Activated CD8-positive, alpha-beta T cell treated with anti-CD3 and anti-CD28 coated beads, Interleukin-2, amount 10 ng/mL, durations not matched to agents 7 days and 5 days (primary cell): ENCODE data around the gene NECAB3. TPM values are rescaled to one million over a fixed set of nuclear protein-coding genes. Genes with fewer than 3 reads are reported as not detected.
"Not testable (repeated sequence)": the region's sequence is repeated elsewhere in the genome, so short reads cannot be mapped to it uniquely, and the experiment has no call there.

Experiments
- ATAC-seq: fragments of 150-1000 bp; cut with Tn5 transposase; one replicate; pipeline ENCODE4 v1.10.0; 2021; ENCODE audit warnings: moderate library complexity
- CTCF ChIA-PET: fragments of 350-600 bp; sonication (Branson Sonifier 250); formaldehyde crosslinking; loops from one replicate; lab custom pipeline; 2021; ENCODE audit warnings: antibody characterized with exemption; lab: Charles Lee
- POLR2A ChIA-PET: fragments of 350-600 bp; sonication (Branson Sonifier 250); formaldehyde crosslinking; loops from one replicate; lab custom pipeline; 2021; ENCODE audit warnings: antibody characterized with exemption; lab: Charles Lee
- DNase-seq: peaks from one replicate; pipeline ENCODE4 v3.0.0-alpha.2; 2020
- H3K27ac Mint-ChIP-seq: one replicate; pipeline ENCODE4 v1.8.0; 2021; ENCODE audit warnings: mild to moderate bottlenecking, mixed read lengths
- H3K27me3 Mint-ChIP-seq: one replicate; pipeline ENCODE4 v1.8.0; 2021; ENCODE audit warnings: low read depth, mixed read lengths
- H3K36me3 Mint-ChIP-seq: one replicate; pipeline ENCODE4 v1.8.0; 2021; ENCODE audit warnings: low read depth, mixed read lengths
- H3K4me1 Mint-ChIP-seq: one replicate; pipeline ENCODE4 v1.8.0; 2021; ENCODE audit warnings: low read depth, mixed read lengths
- H3K4me3 Mint-ChIP-seq: one replicate; pipeline ENCODE4 v1.8.0; 2021; ENCODE audit warnings: mild to moderate bottlenecking, mixed read lengths
- H3K9me3 Mint-ChIP-seq: one replicate; pipeline ENCODE4 v1.8.0; 2022; ENCODE audit warnings: mixed read lengths; ENCODE audit not compliant: insufficient read depth
- total RNA-seq, 2 experiments: library from RNA; stranded (reverse); gene quantifications; one replicate each; pipeline ENCODE4 v1.2.3, GENCODE V29; 2021

Gene NECAB3
- total RNA-seq, 2 experiments from 2014 or later = 28.4 to 38.2 TPM

DNA sequence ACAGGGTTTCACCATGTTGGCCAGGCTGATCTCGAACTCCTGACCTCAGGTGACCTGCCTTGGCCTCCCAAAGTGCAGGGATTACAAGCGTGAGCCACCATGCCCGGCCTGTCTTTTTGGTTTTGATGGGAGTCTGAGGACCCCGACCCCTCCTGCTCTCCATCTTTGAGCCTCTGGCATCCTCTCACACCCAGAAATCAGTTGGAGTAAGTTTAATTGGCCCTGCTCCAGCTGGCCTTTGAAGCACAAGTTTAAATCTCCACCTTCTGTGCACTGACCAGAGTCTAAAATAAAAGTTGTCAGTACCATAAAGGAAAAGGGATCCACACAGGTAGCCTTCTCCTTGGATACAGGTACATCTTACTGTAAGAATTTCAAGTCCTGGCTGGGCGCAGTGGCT, 28.0 kb downstream of the NECAB3 start:
- Mint-ChIP-seq H3K4me3 (no peak overlapping the region), H3K27ac (no peak overlapping the region), H3K36me3 (peaks cover 16% of the 10 kb centered on the region), H3K4me1 (peaks cover 15% of the 10 kb centered on the region), H3K27me3 (no peaks in the 10 kb centered on the region), H3K9me3 (no peaks in the 10 kb centered on the region)
- DNase-seq = no peak
- ChIA-PET CTCF (no interaction called here), POLR2A (no interaction called here)
- no peak for ATAC-seq

- ChIA-PET CTCF (no interaction called here), POLR2A (no interaction called here)
- Mint-ChIP-seq H3K4me1 (peaks cover 15% of the 10 kb centered on the region), H3K9me3 (no peaks in the 10 kb centered on the region), H3K4me3 (no peak overlapping the region), H3K27me3 (no peaks in the 10 kb centered on the region), H3K36me3 (peaks cover 19% of the 10 kb centered on the region), H3K27ac (no peak overlapping the region)
- ATAC-seq (no peak), DNase-seq (no peak)
Measured at GRCh38 chr20:33645396-33645795, 28.8 kb downstream of the NECAB3 start.

- CTCF ChIA-PET = no interaction called here
- H3K27ac Mint-ChIP-seq = no peak overlapping the region
- DNase-seq (no peak), ATAC-seq (no peak)
- no peaks in the 10 kb centered on the region for H3K27me3 Mint-ChIP-seq
- POLR2A ChIA-PET = no interaction called here
- H3K9me3 Mint-ChIP-seq = no peaks in the 10 kb centered on the region
- peaks cover 15% of the 10 kb centered on the region for H3K4me1 Mint-ChIP-seq
- H3K36me3 Mint-ChIP-seq = peaks cover 22% of the 10 kb centered on the region
- H3K4me3 Mint-ChIP-seq = no peak overlapping the region
Measured at GRCh38 chr20:33645072-33645358, 29.2 kb downstream of the NECAB3 start.

DNA sequence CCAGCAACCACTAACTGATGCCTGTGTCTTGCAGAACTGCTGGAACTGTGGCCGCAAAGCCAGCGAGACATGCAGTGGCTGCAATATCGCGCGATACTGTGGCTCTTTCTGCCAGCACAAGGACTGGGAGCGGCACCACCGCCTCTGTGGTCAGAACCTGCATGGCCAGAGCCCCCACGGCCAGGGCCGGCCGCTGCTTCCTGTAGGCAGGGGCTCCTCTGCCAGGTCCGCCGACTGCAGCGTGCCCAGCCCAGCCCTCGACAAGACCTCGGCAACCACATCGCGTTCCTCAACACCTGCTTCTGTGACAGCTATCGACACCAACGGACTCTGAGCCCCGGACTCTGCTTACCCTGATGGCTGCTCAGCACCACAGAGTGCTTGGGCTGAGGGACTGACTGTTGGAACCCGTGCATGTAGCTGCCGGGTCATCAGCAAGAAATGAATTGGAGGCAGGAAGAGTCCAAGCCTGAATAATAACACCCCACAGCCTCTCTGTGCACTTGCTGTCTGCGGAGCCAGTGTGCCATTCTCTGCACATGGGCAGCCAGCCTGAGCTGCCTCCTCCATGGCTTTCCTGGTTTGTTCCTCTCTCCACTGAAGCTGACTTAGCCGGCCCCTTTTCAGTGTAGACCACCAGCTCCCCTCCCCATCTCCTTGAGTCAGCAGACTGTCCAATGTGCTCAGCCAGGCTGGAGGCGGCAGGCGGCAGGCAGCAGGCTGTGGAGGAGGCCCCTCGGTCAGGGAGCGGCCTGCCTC, 29.7 kb downstream of the NECAB3 start:
- no peaks in the 10 kb centered on the region for H3K9me3 Mint-ChIP-seq
- H3K27ac Mint-ChIP-seq = no peak overlapping the region
- no peak for DNase-seq
- ChIA-PET CTCF (no interaction called here), POLR2A (no interaction called here)
- H3K4me3 Mint-ChIP-seq = no peak overlapping the region
- no peaks in the 10 kb centered on the region for H3K27me3 Mint-ChIP-seq
- peaks cover 25% of the 10 kb centered on the region for H3K36me3 Mint-ChIP-seq
- no peak for ATAC-seq
- peaks cover 14% of the 10 kb centered on the region for H3K4me1 Mint-ChIP-seq

- no peaks in the 10 kb centered on the region for H3K27me3 Mint-ChIP-seq
- no peaks in the 10 kb centered on the region for H3K4me1 Mint-ChIP-seq
- H3K9me3 Mint-ChIP-seq = no peaks in the 10 kb centered on the region
- H3K36me3 Mint-ChIP-seq = peaks cover 21% of the 10 kb centered on the region
- no peak overlapping the region for H3K27ac Mint-ChIP-seq
- ChIA-PET CTCF (interaction anchor here (1.1 to 1.2 kb wide), 2 partner anchors 12 to 13 kb away, joined by 3 read pairs; no protein-coding TSS in a partner anchor), POLR2A (interaction anchor here (0.7 kb wide), 1 partner anchor 11 kb away, joined by 3 read pairs; no protein-coding TSS in a partner anchor)
- H3K4me3 Mint-ChIP-seq = no peak overlapping the region
- DNase-seq (no peak), ATAC-seq (no peak)
Measured at GRCh38 chr20:33640287-33640686, 33.9 kb downstream of the NECAB3 start.

DNA sequence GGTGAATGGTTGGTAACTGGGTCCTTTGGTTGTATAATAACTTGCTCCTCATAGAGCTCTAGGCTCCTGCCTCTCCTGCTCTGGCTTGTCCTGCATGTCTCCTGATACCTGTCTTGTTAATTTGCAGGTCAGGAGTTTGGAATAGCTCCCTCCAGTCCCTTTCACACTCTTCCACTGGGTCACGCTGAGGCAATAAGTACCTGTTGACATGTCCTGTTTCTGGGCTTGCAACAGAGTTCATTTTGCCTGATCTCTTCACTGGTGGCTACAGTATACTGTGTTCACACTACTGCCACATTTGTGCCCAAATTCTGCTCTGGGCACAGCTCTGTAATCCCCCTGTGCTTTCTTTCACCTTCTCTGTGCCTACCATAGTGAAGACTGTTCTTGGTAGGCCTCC, 37.5 kb downstream of the NECAB3 start:
- peaks cover 18% of the 10 kb centered on the region for H3K36me3 Mint-ChIP-seq
- ATAC-seq (no peak), DNase-seq (no peak)
- H3K27me3 Mint-ChIP-seq = no peaks in the 10 kb centered on the region
- peaks cover 5% of the 10 kb centered on the region for H3K4me1 Mint-ChIP-seq
- POLR2A ChIA-PET = no interaction called here
- no peaks in the 10 kb centered on the region for H3K9me3 Mint-ChIP-seq
- no peak overlapping the region for H3K27ac Mint-ChIP-seq
- CTCF ChIA-PET = no interaction called here
- no peak overlapping the region for H3K4me3 Mint-ChIP-seq

DNA sequence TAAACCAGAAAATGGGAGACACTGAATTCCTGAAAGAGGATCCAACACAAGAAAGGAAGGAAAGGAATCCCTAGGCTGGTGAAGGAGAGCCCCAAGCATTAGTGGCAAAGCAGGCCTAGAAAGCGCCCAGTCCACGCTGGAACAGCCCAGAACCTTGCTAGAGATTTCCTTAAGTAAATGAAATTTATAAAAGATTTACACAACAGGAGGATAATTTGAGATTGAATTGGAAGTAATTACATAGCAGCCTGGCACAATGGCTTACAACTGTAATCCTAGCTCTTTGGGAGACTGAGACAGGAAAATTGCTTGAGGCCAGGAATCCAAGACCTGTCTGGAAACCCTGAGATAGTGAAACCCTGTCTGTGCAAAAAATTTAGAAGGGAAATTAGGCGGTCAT, 38.9 kb downstream of the NECAB3 start:
- Mint-ChIP-seq H3K4me3 (no peak overlapping the region), H3K27me3 (no peaks in the 10 kb centered on the region), H3K9me3 (no peaks in the 10 kb centered on the region), H3K4me1 (peaks cover 5% of the 10 kb centered on the region), H3K27ac (no peak overlapping the region), H3K36me3 (peaks cover 21% of the 10 kb centered on the region)
- ATAC-seq (no peak), DNase-seq (no peak)
- CTCF ChIA-PET = no interaction called here
- POLR2A ChIA-PET = no interaction called here

DNA sequence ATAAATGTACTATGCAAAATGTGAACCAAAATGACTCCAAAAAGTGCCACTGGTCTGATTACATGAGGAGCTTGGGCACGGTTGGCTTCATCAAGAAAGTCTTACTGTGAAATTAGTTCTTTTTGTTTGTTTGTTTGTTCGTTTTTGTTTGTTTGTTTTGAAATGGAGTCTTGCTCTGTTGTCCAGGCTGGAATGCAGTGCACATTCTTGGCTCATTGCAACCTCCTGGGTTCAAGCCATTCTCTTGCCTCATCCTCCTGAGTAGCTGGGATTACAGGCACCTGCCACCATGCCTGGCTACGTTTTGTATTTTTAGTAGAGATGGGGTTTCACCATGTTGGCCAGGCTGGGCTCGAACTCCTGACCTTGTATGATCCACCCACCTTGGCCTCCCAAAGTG, 42.3 kb downstream of the NECAB3 start:
- H3K4me1 Mint-ChIP-seq, H3K27me3 Mint-ChIP-seq, H3K27ac Mint-ChIP-seq, H3K4me3 Mint-ChIP-seq, H3K9me3 Mint-ChIP-seq, CTCF ChIA-PET, DNase-seq, POLR2A ChIA-PET, ATAC-seq: not testable (repeated sequence)
- peaks cover 26% of the 10 kb centered on the region for H3K36me3 Mint-ChIP-seq

DNA sequence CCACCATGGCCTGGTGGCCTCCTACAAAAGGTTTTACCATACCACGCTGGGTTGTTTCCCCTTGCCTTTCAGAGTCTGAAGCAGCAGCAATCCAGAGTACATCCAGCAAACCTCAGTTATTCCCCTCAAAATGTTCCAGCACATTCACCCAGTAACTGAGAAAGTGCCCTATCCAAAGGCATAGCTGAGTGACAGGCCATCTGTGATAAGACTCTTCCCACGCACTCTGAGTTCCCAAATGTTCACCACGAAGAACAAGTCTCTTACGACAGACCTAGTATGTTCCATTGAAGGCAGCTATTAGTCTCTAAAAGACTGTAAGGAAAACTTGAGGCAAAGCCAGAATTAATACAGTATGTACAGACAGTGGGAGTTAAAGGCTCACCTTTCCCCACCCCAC, 43.7 kb downstream of the NECAB3 start:
- ATAC-seq = no peak
- no peak overlapping the region for H3K4me3 Mint-ChIP-seq
- DNase-seq = no peak
- H3K4me1 Mint-ChIP-seq = peaks cover 5% of the 10 kb centered on the region
- ChIA-PET CTCF (no interaction called here), POLR2A (no interaction called here)
- H3K27ac Mint-ChIP-seq = no peak overlapping the region
- no peaks in the 10 kb centered on the region for H3K27me3 Mint-ChIP-seq
- H3K9me3 Mint-ChIP-seq = no peaks in the 10 kb centered on the region
- H3K36me3 Mint-ChIP-seq = peaks cover 30% of the 10 kb centered on the region

DNA sequence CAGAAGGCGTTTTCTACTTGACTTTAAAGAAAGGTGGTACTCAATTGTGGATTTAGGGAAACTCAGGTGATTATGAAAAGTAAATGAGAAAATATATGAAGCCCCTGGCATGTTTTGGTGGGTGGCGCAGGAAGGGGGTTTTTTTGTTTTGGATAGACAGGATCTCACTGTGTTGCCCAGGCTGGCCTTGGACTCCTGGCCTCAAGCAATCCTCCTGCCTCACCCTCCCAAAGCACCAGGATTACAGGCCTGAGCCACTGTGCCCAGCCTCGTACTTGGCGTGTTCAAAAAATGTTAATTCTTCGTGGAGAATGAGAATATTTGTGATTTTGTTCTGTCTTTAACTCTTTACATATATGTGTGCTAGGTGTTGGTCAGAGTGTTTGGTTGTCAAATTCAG, 44.2 kb downstream of the NECAB3 start:
- Mint-ChIP-seq H3K9me3 (no peaks in the 10 kb centered on the region), H3K36me3 (peaks cover 35% of the 10 kb centered on the region), H3K27me3 (no peaks in the 10 kb centered on the region), H3K4me1 (peaks cover 5% of the 10 kb centered on the region), H3K4me3 (no peak overlapping the region), H3K27ac (no peak overlapping the region)
- DNase-seq (no peak), ATAC-seq (no peak)
- CTCF ChIA-PET = no interaction called here
- POLR2A ChIA-PET = no interaction called here

DNA sequence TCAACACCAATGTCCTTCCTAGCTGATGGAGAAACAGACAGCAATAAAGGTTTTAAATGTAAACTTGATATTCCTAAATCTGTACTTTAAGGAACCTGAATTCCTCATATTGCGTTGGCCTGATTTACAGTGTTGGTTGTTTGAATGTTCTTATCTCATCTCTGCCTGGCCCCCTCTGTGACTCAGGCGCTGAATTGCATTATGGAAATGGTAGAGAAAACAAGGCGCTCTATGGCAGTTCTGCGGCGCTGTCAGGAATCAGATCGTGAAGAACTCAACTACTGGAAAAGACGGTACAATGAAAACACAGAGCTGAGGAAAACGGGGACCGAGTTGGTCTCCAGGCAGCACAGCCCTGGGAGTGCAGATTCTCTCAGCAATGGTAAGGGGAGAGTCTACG, 44.7 kb downstream of the NECAB3 start:
- Mint-ChIP-seq H3K4me1 (peaks cover 8% of the 10 kb centered on the region), H3K9me3 (no peaks in the 10 kb centered on the region), H3K36me3 (peaks cover 35% of the 10 kb centered on the region), H3K4me3 (no peak overlapping the region), H3K27me3 (no peaks in the 10 kb centered on the region), H3K27ac (no peak overlapping the region)
- ATAC-seq = no peak
- DNase-seq = no peak
- POLR2A ChIA-PET = no interaction called here
- CTCF ChIA-PET = no interaction called here

GRCh38 chr20:33627577-33628216, 46.5 kb downstream of the NECAB3 start:
- Mint-ChIP-seq H3K9me3 (no peaks in the 10 kb centered on the region), H3K27ac (no peak overlapping the region), H3K27me3 (no peaks in the 10 kb centered on the region), H3K4me3 (no peak overlapping the region), H3K36me3 (peaks cover 49% of the 10 kb centered on the region), H3K4me1 (peaks cover 7% of the 10 kb centered on the region)
- no peak for DNase-seq
- no peak for ATAC-seq
- ChIA-PET CTCF (no interaction called here), POLR2A (no interaction called here)
